Neutrophil (primary cell): ENCODE results near the gene OR1I1.
A peak's percentile ranks its signal among the peaks of the same experiment; 100 is the strongest.
"Not testable (repeated sequence)": the region's sequence is repeated elsewhere in the genome, so short reads cannot be mapped to it uniquely, and the experiment has no call there.

Experiments used
- H3K27ac ChIP-seq: fragments of 200-600 bp; sonication (generic); 2 replicates; pipeline ENCODE4 v1.5.1; 2016; ENCODE audit warnings: mild to moderate bottlenecking, moderate library complexity
- H3K27me3 ChIP-seq: fragments of 200-600 bp; sonication (generic); 2 replicates; pipeline ENCODE4 v1.6.0; 2016; ENCODE audit warnings: mild to moderate bottlenecking
- H3K36me3 ChIP-seq: fragments of 200-600 bp; sonication (generic); 2 replicates; pipeline ENCODE4 v1.5.1; 2017
- H3K4me1 ChIP-seq, 2 experiments: fragments of 200-600 bp in 1 of 2; sonication (generic) in 1 of 2; 1 replicate in 1 of 2; 2 replicates in 1 of 2; pipeline versions ENCODE4 v1.5.1 to v1.6.1; 2013 to 2016; ENCODE audit warnings: low read depth in 1 of 2, low read length in 1 of 2, mild to moderate bottlenecking in 1 of 2, moderate library complexity in 1 of 2; ENCODE audit not compliant: control insufficient read depth in 1 of 2, insufficient read depth in 1 of 2
- H3K4me3 ChIP-seq, 2 experiments: fragments of 200-600 bp in 1 of 2; sonication (generic) in 1 of 2; 1 replicate in 1 of 2; 2 replicates in 1 of 2; pipeline ENCODE4 v1.5.1; 2013 to 2016; ENCODE audit warnings: low read depth in 1 of 2, low read length in 1 of 2, mild to moderate bottlenecking in 1 of 2, moderate library complexity in 1 of 2
- H3K9me3 ChIP-seq: fragments of 200-600 bp; sonication (generic); 2 replicates; pipeline ENCODE4 v1.5.1; 2016
- TF ChIP-seq, protein P1 (sequence below): fragments of 200-600 bp; sonication (generic); IDR thresholded peaks from 2 replicates; pipeline ENCODE4 v1.5.1; 2016; ENCODE audit warnings: antibody characterized with exemption

Gene OR1I1

GRCh38 chr19:15087182-15087581 is 5.2 kb downstream of the OR1I1 start:
- H3K9me3 ChIP-seq: no peaks in the 10 kb centered on the region
- H3K27me3 ChIP-seq: peaks cover 30% of the 10 kb centered on the region
- no peaks in the 10 kb centered on the region for H3K36me3 ChIP-seq
- H3K27ac ChIP-seq: no peak overlapping the region
- no peaks in the 10 kb centered on the region for H3K4me1 ChIP-seq
- no peak overlapping the region for H3K4me3 ChIP-seq
- TF ChIP-seq, protein P1, sequence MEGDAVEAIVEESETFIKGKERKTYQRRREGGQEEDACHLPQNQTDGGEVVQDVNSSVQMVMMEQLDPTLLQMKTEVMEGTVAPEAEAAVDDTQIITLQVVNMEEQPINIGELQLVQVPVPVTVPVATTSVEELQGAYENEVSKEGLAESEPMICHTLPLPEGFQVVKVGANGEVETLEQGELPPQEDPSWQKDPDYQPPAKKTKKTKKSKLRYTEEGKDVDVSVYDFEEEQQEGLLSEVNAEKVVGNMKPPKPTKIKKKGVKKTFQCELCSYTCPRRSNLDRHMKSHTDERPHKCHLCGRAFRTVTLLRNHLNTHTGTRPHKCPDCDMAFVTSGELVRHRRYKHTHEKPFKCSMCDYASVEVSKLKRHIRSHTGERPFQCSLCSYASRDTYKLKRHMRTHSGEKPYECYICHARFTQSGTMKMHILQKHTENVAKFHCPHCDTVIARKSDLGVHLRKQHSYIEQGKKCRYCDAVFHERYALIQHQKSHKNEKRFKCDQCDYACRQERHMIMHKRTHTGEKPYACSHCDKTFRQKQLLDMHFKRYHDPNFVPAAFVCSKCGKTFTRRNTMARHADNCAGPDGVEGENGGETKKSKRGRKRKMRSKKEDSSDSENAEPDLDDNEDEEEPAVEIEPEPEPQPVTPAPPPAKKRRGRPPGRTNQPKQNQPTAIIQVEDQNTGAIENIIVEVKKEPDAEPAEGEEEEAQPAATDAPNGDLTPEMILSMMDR: no peak

DNA sequence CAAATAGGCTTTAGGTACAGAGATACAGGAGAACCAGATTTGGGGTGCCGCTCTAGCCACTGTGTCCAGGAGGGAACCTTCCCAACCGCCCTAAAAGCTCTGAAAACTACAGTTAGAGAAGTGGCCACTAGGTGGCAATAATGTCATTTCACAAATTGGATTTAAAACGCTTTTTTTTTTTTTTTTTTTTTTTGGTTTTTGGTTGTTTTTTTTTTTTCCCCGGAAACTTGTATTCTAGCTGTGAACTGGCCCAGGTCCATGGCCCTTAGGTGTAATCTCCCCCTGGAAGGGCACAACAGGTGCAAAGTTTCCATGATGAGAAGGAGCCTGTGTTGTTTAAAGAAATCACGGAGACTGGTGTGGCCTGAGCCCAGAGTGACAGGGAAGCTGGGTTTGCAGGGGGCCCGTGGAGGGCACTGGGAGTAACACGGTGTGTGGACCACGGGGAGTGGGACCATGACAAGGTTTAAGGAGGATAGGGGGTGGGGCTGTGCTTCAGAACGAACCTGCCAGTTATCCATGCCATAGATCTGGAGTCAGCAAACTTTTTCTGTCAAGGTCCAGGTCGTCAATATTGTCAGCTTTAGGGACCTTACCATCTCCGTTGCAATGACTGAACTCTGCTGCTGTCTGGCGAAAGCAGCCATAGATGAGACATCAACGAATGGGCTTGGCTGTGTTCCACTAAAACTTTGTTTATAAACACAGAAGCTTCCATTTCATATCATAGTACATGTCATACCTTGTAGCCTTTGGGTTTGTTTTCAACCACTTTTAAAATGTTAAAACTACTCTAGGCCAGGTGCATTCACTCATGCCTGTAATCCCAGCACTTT is 10.1 kb downstream of the OR1I1 start:
- no peaks in the 10 kb centered on the region for H3K4me1 ChIP-seq
- no peaks in the 10 kb centered on the region for H3K36me3 ChIP-seq
- TF ChIP-seq, protein P1: peak; percentile 51
- no peak overlapping the region for H3K27ac ChIP-seq
- H3K4me3 ChIP-seq: no peak overlapping the region
- H3K9me3 ChIP-seq: no peaks in the 10 kb centered on the region
- peaks cover 34% of the 10 kb centered on the region for H3K27me3 ChIP-seq

DNA sequence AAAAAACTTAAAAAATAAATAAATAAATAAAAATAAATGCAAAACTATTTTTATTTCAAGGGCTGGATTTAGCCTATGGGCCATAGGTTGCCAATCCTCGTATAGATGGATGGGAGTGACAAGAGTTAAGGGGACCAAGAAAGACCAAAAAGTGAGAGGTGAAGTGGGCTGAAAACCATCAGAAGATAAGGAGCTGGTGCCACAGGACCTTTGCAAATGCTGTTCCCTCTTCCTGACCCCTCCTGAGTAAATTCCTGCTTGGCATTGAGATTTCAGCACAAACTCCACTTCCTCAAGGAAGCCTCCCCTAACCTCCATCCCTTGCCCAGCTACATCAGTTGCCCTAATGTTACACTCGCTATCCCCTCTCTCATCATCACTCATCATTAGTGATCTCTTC is 11.0 kb downstream of the OR1I1 start:
- no peaks in the 10 kb centered on the region for H3K4me1 ChIP-seq
- no peaks in the 10 kb centered on the region for H3K36me3 ChIP-seq
- no peaks in the 10 kb centered on the region for H3K9me3 ChIP-seq
- no peak overlapping the region for H3K4me3 ChIP-seq
- peaks cover 25% of the 10 kb centered on the region for H3K27me3 ChIP-seq
- TF ChIP-seq, protein P1: no peak
- no peak overlapping the region for H3K27ac ChIP-seq

- peaks cover 14% of the 10 kb centered on the region for H3K27me3 ChIP-seq
- no peaks in the 10 kb centered on the region for H3K9me3 ChIP-seq
- H3K36me3 ChIP-seq: no peaks in the 10 kb centered on the region
- H3K4me1 ChIP-seq: no peaks in the 10 kb centered on the region
- H3K27ac ChIP-seq: no peak overlapping the region
- TF ChIP-seq, protein P1: no peak
- H3K4me3 ChIP-seq: no peak overlapping the region
These were observed 14.2 kb downstream of the OR1I1 start for GRCh38 chr19:15096223-15096622.

DNA sequence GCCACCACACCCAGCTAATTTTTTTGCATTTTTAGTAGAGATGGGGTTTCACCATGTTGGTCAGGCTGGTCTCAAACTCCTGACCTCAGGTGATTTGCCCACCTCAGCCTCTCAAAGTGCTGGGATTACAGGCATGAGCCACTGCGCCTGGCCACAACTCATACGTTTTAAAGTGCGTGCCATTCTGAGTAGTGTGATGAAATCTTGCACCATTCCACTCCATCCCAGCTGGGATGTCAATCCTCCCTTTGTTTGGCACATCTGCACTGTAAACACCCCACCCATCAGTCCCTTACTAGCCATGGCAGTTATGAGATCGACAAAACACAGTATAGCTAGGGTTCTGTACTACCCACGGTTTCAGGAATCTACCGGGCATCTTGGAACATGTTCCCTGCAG is 16.0 kb downstream of the OR1I1 start:
- H3K36me3 ChIP-seq, H3K4me3 ChIP-seq, H3K4me1 ChIP-seq, H3K9me3 ChIP-seq, H3K27ac ChIP-seq: not testable (repeated sequence)
- peaks cover 14% of the 10 kb centered on the region for H3K27me3 ChIP-seq

GRCh38 chr19:15098460-15098859 is 16.4 kb downstream of the OR1I1 start:
- H3K4me3 ChIP-seq: no peak overlapping the region
- no peak overlapping the region for H3K27ac ChIP-seq
- H3K4me1 ChIP-seq: no peaks in the 10 kb centered on the region
- H3K27me3 ChIP-seq: peaks cover 15% of the 10 kb centered on the region
- TF ChIP-seq, protein P1: no peak
- H3K9me3 ChIP-seq: no peaks in the 10 kb centered on the region
- no peaks in the 10 kb centered on the region for H3K36me3 ChIP-seq
